ENCODE data around the gene CPLX4.

Gene CPLX4

GRCh38 chr18:59305295-59305694 lies 13.2 kb downstream of the CPLX4 start:
- no peak for DNase-seq

DNA sequence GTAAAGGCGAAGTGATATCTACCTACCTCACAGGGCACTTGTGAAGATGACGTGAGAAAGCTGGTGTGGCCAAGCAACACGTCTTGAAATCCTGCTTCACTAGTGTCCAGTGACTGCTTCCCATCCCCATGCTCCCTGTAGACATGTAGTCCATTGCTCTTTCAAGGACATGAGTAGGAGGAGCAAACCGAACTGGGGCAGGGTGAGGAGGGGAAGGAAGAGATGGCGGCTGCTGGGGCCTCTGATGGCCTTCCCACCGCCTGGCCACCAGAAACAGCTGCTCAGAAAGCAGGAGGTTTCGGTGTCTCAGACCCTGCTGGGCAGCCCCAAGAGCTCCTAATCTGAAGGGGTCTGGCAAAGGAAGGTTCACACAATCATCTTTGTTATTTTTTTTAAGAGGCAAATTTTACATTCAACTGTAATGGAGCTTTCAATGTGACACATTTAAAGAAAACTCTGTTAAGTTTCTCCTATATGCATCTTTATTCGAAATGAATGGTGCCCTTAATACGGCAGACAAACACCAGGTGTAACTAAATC lies 14.7 kb downstream of the CPLX4 start:
- DNase-seq: no peak

DNA sequence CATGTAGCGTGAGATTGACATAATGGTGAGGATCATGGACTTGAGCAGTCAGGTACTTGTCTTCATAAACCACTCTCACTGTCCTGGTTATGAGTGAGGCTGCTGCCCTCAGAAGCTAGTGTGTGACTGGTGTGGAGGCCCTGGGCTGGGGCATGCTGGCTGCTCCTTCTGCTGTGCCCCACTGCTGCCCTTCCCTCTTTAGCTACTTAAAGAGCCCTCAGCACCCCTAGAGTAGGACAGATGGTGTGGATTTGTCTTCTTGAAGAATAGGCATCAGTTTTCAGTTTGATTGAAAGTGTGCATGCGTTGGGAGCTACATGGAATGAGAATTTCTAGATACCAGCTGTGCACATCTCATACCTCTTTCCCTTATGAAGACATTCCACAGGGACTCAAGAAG lies 15.4 kb downstream of the CPLX4 start:
- no peak for DNase-seq

- no peak for DNase-seq
These were observed 16.5 kb downstream of the CPLX4 start for GRCh38 chr18:59301929-59302328.

DNA sequence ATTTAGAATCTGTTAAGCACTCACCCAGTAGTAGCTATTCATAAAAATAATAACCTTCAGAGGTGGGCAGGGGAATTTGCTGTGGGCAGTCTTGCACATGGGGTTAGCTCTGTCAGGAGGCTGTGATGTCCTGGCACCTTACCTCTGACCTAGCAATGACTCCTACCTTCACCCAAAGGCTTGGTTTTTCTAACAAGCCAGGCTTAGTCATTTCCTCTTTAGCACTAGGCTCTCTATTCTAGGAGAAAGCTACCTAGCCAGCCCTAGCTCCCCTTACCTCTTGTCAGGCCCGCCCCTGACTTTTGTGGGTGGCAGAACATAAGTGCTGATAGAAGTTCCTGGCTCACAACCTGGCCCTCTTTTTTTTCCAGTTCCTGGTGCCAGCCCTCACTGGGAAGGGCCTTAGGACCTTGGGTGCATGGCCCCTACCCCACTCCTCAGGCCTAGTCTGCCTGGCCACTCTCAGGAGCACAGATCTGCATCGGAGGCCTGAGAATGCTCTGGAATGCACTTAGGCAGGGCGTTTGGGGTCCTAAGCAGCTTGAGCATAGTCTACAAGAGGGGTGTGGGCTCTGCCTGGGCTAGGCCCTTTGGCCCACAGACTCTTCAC lies 17.7 kb downstream of the CPLX4 start:
- DNase-seq: no peak

DNA sequence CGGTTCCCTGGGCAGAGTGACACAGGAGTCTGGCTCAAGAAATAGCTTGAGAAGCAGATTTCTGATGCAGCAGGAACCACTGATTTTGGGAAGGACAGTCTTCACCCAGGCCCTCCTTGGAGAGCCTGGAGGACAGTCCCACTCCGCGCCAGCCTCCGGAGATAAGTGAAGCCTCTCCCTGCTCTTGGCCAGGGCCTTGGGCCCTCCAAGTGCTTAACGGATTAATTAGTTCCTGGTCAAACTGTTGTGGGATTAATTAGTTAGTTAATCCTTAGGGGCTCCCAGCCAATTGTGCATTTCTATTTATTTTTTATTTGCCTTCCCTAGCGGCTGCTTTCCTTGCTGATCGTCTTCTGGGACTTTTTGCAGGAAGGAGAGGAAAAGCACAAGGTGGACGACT lies 19.6 kb downstream of the CPLX4 start:
- DNase-seq: no peak

- no peak for DNase-seq
These were observed 25.1 kb downstream of the CPLX4 start for GRCh38 chr18:59293317-59293716.

GRCh38 chr18:59286341-59286740 lies 32.1 kb downstream of the CPLX4 start:
- no peak for DNase-seq

DNA sequence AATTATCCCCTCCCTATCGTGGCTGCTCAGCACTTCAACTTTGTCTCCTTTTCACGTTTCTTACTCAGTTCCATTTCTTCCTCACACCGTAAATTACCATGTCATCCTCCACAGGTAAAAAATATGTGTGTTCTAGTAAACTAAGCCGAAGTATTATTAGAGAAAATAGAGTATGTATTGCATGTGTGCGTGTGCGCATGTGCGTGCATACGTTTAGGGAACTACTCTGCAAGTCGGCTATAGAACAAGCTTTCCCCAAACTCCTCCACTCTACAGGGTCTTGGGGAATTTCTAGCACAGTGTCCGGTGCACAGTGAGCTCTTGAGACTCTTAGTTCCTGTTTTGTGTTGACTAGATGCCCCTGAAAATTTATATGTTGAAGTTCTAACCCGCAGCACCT lies 36.1 kb downstream of the CPLX4 start:
- no peak for DNase-seq

- DNase-seq: no peak
These were observed 38.7 kb downstream of the CPLX4 start for GRCh38 chr18:59279722-59280121.

DNA sequence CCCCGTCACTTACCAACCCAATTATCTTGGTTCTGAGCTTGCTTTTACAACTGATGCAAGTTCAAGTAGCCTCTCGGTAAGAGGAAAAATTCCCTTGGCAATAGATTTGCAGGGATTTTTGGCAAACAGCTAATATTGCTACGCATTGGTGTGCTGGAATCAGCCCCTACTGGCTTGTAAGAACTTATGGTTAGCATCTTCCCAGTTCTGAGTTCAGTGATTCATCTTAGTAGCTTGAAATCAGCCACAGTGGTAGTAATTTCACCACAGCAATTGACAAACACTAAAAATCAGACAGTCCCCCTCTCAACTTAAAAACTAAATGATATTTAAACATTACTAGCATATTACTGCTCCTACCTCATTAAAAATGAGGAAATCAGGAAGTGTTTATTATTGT lies 39.3 kb downstream of the CPLX4 start:
- no peak for DNase-seq

- no peak for DNase-seq
These were observed 39.7 kb downstream of the CPLX4 start for GRCh38 chr18:59278793-59279192.

GRCh38 chr18:59276047-59276446 lies 42.4 kb downstream of the CPLX4 start:
- DNase-seq: no peak

GRCh38 chr18:59275406-59275949 lies 43.0 kb downstream of the CPLX4 start:
- no peak for DNase-seq

DNA sequence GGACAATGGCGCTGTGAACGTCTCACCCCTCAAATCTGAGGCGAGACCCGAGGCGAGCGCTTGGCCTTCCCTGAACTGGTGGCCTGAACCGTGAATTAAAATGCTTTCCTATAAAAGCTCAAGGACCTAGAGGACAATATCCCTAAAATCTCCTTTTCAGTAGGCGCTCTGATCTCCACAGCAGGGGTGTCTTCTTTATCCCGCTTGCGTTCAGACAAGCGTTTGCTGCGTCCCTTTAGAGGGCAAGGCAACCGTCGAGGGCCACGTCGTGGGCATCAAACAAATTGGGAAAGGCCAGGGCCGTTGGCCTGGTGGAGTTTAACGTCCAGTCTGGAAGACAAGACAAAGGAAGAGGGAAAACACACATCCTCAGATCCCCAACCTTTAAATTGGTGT lies 43.9 kb downstream of the CPLX4 start:
- DNase-seq: no peak

DNA sequence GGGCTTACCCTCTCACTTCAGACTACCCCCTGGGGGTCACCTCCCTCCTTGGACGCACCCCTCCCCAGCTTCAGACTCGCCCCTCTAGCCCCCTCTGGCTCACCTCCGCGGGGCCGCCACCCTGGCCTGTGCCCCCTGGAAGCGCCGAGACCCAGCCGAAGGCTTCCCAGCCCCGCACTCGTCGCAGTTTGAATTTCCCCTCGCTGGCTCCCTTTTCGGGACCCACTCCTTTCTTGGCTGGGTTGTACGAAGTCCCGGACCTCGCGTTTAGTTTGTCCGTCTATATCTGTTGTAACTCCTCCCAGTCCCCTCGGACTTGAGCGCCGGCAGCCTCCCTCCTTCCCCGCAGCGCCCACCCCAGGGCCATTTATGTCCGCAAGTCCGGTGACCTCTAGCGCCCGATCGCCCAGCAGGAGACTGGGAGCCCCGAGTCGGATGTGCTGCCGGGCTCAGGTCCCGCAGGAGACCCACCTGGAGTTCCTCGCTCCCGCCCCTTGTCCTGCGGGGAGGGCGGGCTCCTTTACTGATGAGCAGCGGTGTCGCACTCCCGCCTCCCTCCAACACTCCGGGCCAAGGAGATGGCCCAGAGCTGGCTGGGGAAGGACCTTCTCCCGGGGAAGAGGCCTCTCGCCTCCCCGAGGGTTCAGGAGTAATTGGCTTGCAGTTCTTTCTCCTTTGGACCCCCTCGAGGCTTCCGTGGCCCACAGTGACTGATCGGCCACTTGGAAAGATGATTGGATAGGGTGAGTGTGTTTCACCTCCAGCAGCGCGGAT lies 44.5 kb downstream of the CPLX4 start:
- no peak for DNase-seq

DNA sequence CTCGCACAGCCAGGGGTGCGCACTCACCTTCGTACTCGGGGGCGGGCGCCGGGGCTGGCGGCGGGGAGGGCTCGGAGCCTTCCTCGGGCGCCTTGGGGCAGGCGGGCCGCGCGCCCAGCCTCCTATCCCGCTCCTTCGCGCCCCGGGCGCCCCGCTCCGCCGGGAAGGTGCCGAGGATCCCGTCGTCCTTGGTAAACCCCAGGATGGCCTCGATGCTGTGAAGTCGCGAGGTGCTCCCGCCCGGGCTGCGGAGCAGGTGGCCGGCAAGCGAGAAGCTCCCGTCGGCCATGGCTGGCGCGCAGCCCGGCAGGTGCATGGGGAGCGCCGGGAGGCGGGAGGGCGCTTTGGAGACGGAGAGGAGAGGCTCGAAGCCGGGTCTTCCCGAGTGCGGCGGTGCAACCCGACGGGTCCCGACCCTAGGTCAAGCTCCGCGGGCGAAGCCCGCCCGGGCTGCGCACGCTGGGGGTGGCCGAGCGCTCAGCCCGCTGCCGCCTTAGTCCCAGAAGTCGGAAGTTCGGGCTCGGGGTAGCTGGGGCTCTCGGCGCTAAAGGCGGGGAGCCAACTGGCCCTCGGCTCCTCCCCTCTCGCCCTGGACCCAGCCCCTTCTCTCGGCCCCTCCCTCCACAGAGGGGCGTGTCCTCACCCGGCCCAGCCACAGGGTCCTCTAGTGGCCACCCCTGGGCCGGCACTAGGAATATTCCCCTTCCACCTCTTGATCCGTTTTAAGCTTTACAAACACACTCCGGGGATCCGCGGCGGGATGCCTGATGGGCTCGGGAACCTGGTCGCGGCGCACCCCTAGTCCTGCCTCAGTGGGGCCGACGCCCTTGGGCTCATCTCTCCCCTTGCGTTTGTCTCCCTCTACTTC lies 45.3 kb downstream of the CPLX4 start, which contains the start of gene RAX:
Gene RAX (minus strand): TSS at position 564 of the 868 bp plus-strand sequence. CDS start 248 bp downstream, at position 316.
- no peak for DNase-seq

GRCh38 chr18:59272221-59272888 lies 46.1 kb downstream of the CPLX4 start:
- peak; percentile 7 for DNase-seq

DNA sequence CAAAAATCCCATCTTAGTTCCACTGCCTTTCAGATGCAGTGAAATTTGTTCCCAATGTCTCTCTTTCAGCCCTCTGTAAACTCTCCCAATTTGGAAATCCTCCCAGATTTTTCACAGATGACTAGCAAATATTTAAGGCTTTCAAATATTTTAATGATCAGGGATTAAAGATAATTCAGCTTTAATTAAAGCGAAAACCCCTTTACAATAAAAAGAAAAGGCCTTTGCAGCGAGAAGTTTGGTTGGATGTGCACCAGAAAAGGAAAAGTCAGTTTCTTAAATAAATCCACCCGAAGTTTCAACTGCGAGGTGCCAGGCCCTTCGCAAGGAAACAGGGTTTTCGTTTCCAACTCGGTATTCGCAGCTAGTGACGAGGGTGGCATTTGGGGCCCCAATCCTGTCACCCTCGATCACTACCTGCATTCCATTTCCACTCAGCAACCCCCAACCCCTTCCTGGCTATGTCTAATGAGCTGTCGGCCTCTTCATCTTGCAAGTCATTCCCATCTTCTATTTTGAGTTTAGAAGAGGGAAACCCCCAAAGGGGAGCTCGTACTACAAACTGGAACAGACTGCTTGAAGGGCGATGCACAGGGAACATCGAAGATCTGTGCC lies 46.7 kb downstream of the CPLX4 start:
- no peak for DNase-seq

GRCh38 chr18:59270689-59271257 lies 47.7 kb downstream of the CPLX4 start:
- no peak for DNase-seq

DNA sequence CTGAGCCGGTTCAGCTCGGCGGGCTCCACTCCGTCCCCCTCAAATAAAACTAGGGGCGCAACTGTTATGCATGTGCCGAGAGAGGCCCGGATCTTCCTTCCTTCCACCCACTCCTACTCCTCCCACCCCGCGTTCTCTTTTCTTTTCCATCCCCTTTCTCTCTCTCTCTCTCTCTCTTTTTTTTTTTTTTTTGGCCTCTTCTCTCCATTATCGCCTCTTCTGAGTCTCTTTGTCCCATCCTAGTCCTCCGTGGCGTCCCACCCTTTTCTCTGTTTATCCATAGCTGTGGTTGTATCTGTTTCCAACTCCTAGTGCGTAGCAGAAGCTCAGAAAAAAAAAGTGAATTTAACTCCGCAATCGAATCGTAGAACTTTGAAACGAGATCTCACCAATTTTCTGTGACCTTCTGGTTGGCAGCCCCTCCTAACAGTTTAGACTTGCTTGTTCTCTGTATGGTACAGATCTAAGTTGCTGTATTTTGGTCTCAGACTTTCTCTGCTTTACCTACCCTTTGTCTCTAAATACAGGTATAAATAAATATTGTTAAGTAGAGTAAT lies 48.8 kb downstream of the CPLX4 start:
- no peak for DNase-seq

All from MV-4-11 (cell line).